ENCODE measurements around the gene UPK3B. TPM values are rescaled to one million over a fixed set of nuclear protein-coding genes. Genes with fewer than 3 reads are reported as not detected.

UPK3B gene
- total and polyA plus RNA-seq, 2 of the 13 experiments (the other 11 are each of a cell fraction or from before 2014, with no cell fraction given), result not detected

DNA sequence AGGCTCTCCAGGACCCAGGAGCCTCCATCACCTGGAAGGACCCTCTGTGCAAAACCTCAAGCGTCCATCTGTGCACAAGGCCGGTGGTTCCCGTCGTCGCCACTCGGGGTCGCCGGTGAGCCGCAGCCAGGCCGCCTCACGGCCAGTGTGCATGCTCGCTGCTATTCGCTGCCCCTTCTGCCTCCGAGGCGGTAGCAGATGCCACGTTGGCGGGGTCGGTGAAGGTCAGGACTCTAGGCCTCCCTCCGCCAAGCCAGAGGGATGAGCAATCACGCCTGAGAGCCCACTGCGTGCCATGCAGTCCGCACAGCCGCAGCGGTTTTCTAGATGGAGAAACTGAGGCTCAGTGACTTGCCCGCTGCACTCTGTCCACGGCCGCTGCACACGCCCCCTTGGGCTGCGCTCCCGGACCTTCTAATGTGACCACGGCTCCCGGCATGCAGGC is 5.7 kb downstream of the UPK3B start (continued):
- TF ChIP-seq TCF12 (IDR thresholded peaks at IDR 0.05) (no peak), TCF12 (CRISPR knock-in tag; IDR thresholded peaks at IDR 0.05) (0 out of 2 replicates have a peak, but pooled peaks have one; percentile 65), TBP (CRISPR knock-in tag; IDR thresholded peaks at IDR 0.05) (no peak), YEATS4 (CRISPR knock-in tag; IDR thresholded peaks at IDR 0.05; ENCODE audit: borderline replicate concordance) (peak; percentile 49; the same call in 1 of the 2 replicates), ZNF383 (CRISPR knock-in tag; IDR thresholded peaks at IDR 0.05; ENCODE audit: borderline replicate concordance) (no peak), BRCA1 (CRISPR knock-in tag; IDR thresholded peaks at IDR 0.05) (no peak), TBX3 (IDR thresholded peaks at IDR 0.05; ENCODE audit: borderline replicate concordance) (no peak), TAF1 (CRISPR knock-in tag; IDR thresholded peaks at IDR 0.05) (no peak), RFXAP (CRISPR knock-in tag; IDR thresholded peaks at IDR 0.05; ENCODE audit: borderline replicate concordance) (no peak; the same call in 1 of the 2 replicates), TAF15 (IDR thresholded peaks at IDR 0.05; ENCODE audit: low read depth, low read length, poor library complexity, severe bottlenecking) (no peak), MEIS1 (CRISPR knock-in tag; IDR thresholded peaks at IDR 0.05; ENCODE audit: borderline replicate concordance) (peak; percentile 48; the same call in 1 of the 2 replicates), KAT7 (CRISPR knock-in tag; IDR thresholded peaks at IDR 0.05; ENCODE audit: borderline replicate concordance) (no peak; the same call in 1 of the 2 replicates), RAD21 (CRISPR knock-in tag; IDR thresholded peaks at IDR 0.05) (peak; percentile 93), GTF2F1 (IDR thresholded peaks at IDR 0.05; ENCODE audit: low read length) (no peak), SP140L (CRISPR knock-in tag; IDR thresholded peaks at IDR 0.05; ENCODE audit: borderline replicate concordance) (no peak), ELF3 (CRISPR knock-in tag; IDR thresholded peaks at IDR 0.05) (peak; percentile 47; the same call in 1 of the 2 replicates), JDP2 (CRISPR knock-in tag; IDR thresholded peaks at IDR 0.05; ENCODE audit: borderline replicate concordance) (no peak)
- TF ChIP-seq, protein P1, sequence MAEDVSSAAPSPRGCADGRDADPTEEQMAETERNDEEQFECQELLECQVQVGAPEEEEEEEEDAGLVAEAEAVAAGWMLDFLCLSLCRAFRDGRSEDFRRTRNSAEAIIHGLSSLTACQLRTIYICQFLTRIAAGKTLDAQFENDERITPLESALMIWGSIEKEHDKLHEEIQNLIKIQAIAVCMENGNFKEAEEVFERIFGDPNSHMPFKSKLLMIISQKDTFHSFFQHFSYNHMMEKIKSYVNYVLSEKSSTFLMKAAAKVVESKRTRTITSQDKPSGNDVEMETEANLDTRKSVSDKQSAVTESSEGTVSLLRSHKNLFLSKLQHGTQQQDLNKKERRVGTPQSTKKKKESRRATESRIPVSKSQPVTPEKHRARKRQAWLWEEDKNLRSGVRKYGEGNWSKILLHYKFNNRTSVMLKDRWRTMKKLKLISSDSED (CRISPR knock-in tag; IDR thresholded peaks at IDR 0.05), result no peak; the same call in 1 of the 2 replicates
- TF ChIP-seq, protein P2, sequence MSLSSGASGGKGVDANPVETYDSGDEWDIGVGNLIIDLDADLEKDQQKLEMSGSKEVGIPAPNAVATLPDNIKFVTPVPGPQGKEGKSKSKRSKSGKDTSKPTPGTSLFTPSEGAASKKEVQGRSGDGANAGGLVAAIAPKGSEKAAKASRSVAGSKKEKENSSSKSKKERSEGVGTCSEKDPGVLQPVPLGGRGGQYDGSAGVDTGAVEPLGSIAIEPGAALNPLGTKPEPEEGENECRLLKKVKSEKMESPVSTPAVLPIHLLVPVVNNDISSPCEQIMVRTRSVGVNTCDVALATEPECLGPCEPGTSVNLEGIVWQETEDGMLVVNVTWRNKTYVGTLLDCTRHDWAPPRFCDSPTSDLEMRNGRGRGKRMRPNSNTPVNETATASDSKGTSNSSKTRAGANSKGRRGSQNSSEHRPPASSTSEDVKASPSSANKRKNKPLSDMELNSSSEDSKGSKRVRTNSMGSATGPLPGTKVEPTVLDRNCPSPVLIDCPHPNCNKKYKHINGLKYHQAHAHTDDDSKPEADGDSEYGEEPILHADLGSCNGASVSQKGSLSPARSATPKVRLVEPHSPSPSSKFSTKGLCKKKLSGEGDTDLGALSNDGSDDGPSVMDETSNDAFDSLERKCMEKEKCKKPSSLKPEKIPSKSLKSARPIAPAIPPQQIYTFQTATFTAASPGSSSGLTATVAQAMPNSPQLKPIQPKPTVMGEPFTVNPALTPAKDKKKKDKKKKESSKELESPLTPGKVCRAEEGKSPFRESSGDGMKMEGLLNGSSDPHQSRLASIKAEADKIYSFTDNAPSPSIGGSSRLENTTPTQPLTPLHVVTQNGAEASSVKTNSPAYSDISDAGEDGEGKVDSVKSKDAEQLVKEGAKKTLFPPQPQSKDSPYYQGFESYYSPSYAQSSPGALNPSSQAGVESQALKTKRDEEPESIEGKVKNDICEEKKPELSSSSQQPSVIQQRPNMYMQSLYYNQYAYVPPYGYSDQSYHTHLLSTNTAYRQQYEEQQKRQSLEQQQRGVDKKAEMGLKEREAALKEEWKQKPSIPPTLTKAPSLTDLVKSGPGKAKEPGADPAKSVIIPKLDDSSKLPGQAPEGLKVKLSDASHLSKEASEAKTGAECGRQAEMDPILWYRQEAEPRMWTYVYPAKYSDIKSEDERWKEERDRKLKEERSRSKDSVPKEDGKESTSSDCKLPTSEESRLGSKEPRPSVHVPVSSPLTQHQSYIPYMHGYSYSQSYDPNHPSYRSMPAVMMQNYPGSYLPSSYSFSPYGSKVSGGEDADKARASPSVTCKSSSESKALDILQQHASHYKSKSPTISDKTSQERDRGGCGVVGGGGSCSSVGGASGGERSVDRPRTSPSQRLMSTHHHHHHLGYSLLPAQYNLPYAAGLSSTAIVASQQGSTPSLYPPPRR (CRISPR knock-in tag; IDR thresholded peaks at IDR 0.05; ENCODE audit: borderline replicate concordance), result no peak
- TF ChIP-seq, protein P3, sequence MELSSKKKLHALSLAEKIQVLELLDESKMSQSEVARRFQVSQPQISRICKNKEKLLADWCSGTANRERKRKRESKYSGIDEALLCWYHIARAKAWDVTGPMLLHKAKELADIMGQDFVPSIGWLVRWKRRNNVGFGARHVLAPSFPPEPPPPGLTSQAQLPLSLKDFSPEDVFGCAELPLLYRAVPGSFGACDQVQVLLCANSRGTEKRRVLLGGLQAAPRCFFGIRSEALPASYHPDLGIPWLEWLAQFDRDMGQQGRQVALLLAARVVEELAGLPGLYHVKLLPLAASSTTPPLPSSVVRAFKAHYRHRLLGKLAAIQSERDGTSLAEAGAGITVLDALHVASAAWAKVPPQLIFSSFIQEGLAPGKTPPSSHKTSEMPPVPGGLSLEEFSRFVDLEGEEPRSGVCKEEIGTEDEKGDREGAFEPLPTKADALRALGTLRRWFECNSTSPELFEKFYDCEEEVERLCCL (CRISPR knock-in tag; IDR thresholded peaks at IDR 0.05; ENCODE audit: borderline replicate concordance), result no peak
- TF ChIP-seq, protein P4, sequence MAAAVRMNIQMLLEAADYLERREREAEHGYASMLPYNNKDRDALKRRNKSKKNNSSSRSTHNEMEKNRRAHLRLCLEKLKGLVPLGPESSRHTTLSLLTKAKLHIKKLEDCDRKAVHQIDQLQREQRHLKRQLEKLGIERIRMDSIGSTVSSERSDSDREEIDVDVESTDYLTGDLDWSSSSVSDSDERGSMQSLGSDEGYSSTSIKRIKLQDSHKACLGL (CRISPR knock-in tag; IDR thresholded peaks at IDR 0.05), result peak; percentile 72
- TF ChIP-seq, protein P5, sequence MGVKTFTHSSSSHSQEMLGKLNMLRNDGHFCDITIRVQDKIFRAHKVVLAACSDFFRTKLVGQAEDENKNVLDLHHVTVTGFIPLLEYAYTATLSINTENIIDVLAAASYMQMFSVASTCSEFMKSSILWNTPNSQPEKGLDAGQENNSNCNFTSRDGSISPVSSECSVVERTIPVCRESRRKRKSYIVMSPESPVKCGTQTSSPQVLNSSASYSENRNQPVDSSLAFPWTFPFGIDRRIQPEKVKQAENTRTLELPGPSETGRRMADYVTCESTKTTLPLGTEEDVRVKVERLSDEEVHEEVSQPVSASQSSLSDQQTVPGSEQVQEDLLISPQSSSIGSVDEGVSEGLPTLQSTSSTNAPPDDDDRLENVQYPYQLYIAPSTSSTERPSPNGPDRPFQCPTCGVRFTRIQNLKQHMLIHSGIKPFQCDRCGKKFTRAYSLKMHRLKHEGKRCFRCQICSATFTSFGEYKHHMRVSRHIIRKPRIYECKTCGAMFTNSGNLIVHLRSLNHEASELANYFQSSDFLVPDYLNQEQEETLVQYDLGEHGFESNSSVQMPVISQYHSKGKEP (CRISPR knock-in tag; IDR thresholded peaks at IDR 0.05), result peak; percentile 46; the same call in 1 of the 2 replicates

All from HepG2 (cell line).